Smooth muscle cell of the coronary artery (primary cell): ENCODE results near the gene ENGASE. TPM values are rescaled to one million over a fixed set of nuclear protein-coding genes. Genes with fewer than 3 reads are reported as not detected.

Source experiments
- total RNA-seq: library from RNA; depleted of rRNA; stranded (reverse); fragments of >200 nt; gene quantifications from 2 replicates; pipeline ENCODE4 v1.2.3, GENCODE V29; 2014; ENCODE audit warnings: low replicate concordance

The ENGASE gene
- total RNA-seq: 11.4 and 14.4 TPM in 2 replicates

GRCh38 chr17:79074649-79075445 lies at the start of gene ENGASE:
Gene ENGASE (plus strand): TSS chr17:79074824. CDS start chr17:79074945, 121 bp downstream.

Other genes with a start within 250 kb of the ENGASE start
- 12.8 and 13.3 TPM in 2 replicates for gene USP36, start 234.0 kb upstream of the ENGASE start, total RNA-seq
- gene CEP295NL, start 171.6 kb upstream of the ENGASE start, total RNA-seq: 0.75 and 2.0 TPM in 2 replicates
- gene TIMP2, start 149.4 kb upstream of the ENGASE start, total RNA-seq: 53.9 and 102 TPM in 2 replicates
- 159 and 433 TPM in 2 replicates for gene LGALS3BP, start 94.9 kb upstream of the ENGASE start, total RNA-seq
- 25.6 and 43.4 TPM in 2 replicates for gene CANT1, start 65.1 kb upstream of the ENGASE start, total RNA-seq
- 98.7 and 160 TPM in 2 replicates for gene C1QTNF1, start 50.7 kb upstream of the ENGASE start, total RNA-seq